ENCODE measurements around the gene STK35. TPM values are rescaled to one million over a fixed set of nuclear protein-coding genes. Genes with fewer than 3 reads are reported as not detected.

The STK35 gene
- total RNA-seq, 1 donor from 2014 or later = 21.8 TPM

GRCh38 chr20:2088891-2089290, 12.7 kb upstream of the STK35 start:
- no peaks in the 10 kb centered on the region for H3K27me3 Mint-ChIP-seq (ENCODE audit: insufficient read depth, low read depth)

GRCh38 chr20:2089447-2089846, 12.2 kb upstream of the STK35 start:
- Histone ChIP-seq H3K9me3 (ENCODE audit: low read depth) (no peaks in the 10 kb centered on the region), H3K4me2 (peak overlapping the region; percentile 66), H3K9ac (no peak overlapping the region), H3K27ac (no peak overlapping the region), H3K36me3 (no peaks in the 10 kb centered on the region), H4K20me1 (ENCODE audit: low read depth) (no peaks in the 10 kb centered on the region), H3F3A (ENCODE audit: low read depth) (peaks cover 19% of the 10 kb centered on the region), H3K4me3 (no peak overlapping the region), H3K27me3 (no peaks in the 10 kb centered on the region), H2AFZ (replicated peaks) (no peak overlapping the region), H3K4me1 (peaks cover 15% of the 10 kb centered on the region), H3K79me2 (ENCODE audit: low read depth) (no peaks in the 10 kb centered on the region)
- Mint-ChIP-seq H3K36me3 (no peaks in the 10 kb centered on the region), H3K9me3 (no peaks in the 10 kb centered on the region), H3K4me3 (no peak overlapping the region), H3K4me1 (peaks cover 15% of the 10 kb centered on the region), H3K27me3 (ENCODE audit: insufficient read depth, low read depth) (no peaks in the 10 kb centered on the region), H3K27ac (no peak overlapping the region)
- no peak for DNase-seq (ENCODE audit: low spot score)
- TF ChIP-seq CTCF (IDR thresholded peaks at IDR 0.05) (no peak), EZH2 (IDR thresholded peaks at IDR 0.05) (no peak), EZH2phosphoT487 (IDR thresholded peaks at IDR 0.05) (no peak)

More at GRCh38 chr20:2088891-2089290, 12.7 kb upstream of the STK35 start:
- Histone ChIP-seq H3K9ac (no peak overlapping the region), H3K4me2 (peak overlapping the region; percentile 66), H3K79me2 (ENCODE audit: low read depth) (no peaks in the 10 kb centered on the region), H3K36me3 (no peaks in the 10 kb centered on the region), H3K27ac (no peak overlapping the region), H3K4me3 (no peak overlapping the region), H3K9me3 (ENCODE audit: low read depth) (no peaks in the 10 kb centered on the region), H3K27me3 (no peaks in the 10 kb centered on the region), H3K4me1 (peaks cover 15% of the 10 kb centered on the region), H2AFZ (replicated peaks) (no peak overlapping the region), H4K20me1 (ENCODE audit: low read depth) (no peaks in the 10 kb centered on the region), H3F3A (ENCODE audit: low read depth) (peaks cover 19% of the 10 kb centered on the region)
- Mint-ChIP-seq H3K4me3 (no peak overlapping the region), H3K4me1 (peaks cover 14% of the 10 kb centered on the region), H3K9me3 (no peaks in the 10 kb centered on the region), H3K27ac (no peak overlapping the region), H3K36me3 (no peaks in the 10 kb centered on the region)
- no peak for TF ChIP-seq EZH2 (IDR thresholded peaks at IDR 0.05)
- no peak for TF ChIP-seq CTCF (IDR thresholded peaks at IDR 0.05)
- no peak for TF ChIP-seq EZH2phosphoT487 (IDR thresholded peaks at IDR 0.05)
- DNase-seq (ENCODE audit: low spot score) = peak; percentile 44

- H3K4me1 ChIP-seq = peaks cover 13% of the 10 kb centered on the region
- H3K27me3 Mint-ChIP-seq (ENCODE audit: insufficient read depth, low read depth) = peaks cover 6% of the 10 kb centered on the region
- H3K36me3 ChIP-seq = no peaks in the 10 kb centered on the region
- H3K4me3 Mint-ChIP-seq = no peak overlapping the region
- H4K20me1 ChIP-seq (ENCODE audit: low read depth) = no peaks in the 10 kb centered on the region
- H2AFZ ChIP-seq (replicated peaks) = no peak overlapping the region
- no peak overlapping the region for H3K27ac Mint-ChIP-seq
- peak; percentile 64 for DNase-seq (ENCODE audit: low spot score)
- H3K9ac ChIP-seq = no peak overlapping the region
- H3K9me3 Mint-ChIP-seq = no peaks in the 10 kb centered on the region
- H3K4me2 ChIP-seq = no peak overlapping the region
- H3K4me3 ChIP-seq = no peak overlapping the region
- peaks cover 23% of the 10 kb centered on the region for H3F3A ChIP-seq (ENCODE audit: low read depth)
- H3K9me3 ChIP-seq (ENCODE audit: low read depth) = no peaks in the 10 kb centered on the region
- H3K79me2 ChIP-seq (ENCODE audit: low read depth) = no peaks in the 10 kb centered on the region
- peaks cover 16% of the 10 kb centered on the region for H3K4me1 Mint-ChIP-seq
- peak; percentile 90 for TF ChIP-seq CTCF (IDR thresholded peaks at IDR 0.05)
- no peak for TF ChIP-seq EZH2phosphoT487 (IDR thresholded peaks at IDR 0.05)
- no peaks in the 10 kb centered on the region for H3K27me3 ChIP-seq
- no peaks in the 10 kb centered on the region for H3K36me3 Mint-ChIP-seq
- no peak overlapping the region for H3K27ac ChIP-seq
Observed at GRCh38 chr20:2093159-2093781, 8.4 kb upstream of the STK35 start.
